Erythroblast (primary cell): ENCODE data around the gene RNPS1.

Experiments used
- DNase-seq, 2 experiments: peaks; one replicate each; lab custom pipeline; 2025; lab: John Stamatoyannopoulos, UW
- GATA1 ChIP-seq: IDR thresholded peaks from 2 replicates; pipeline ENCODE4 v1.6.1; 2011; ENCODE audit warnings: low read depth, mild to moderate bottlenecking, control low read depth, low read length, moderate library complexity
- POLR2A ChIP-seq: IDR thresholded peaks from 2 replicates; pipeline ENCODE4 v1.6.1; 2011; ENCODE audit warnings: mild to moderate bottlenecking, low read length

RNPS1 gene

GRCh38 chr16:2238838-2239675, 28.9 kb downstream of the RNPS1 start:
- DNase-seq: no peak
- no peak for TF ChIP-seq POLR2A

GRCh38 chr16:2238150-2238837, 29.6 kb downstream of the RNPS1 start:
- TF ChIP-seq POLR2A (no peak), GATA1 (no peak)
- DNase-seq: no peak

GRCh38 chr16:2237493-2238149, 30.3 kb downstream of the RNPS1 start:
- no peak for TF ChIP-seq POLR2A
- no peak for TF ChIP-seq GATA1
- no peak for DNase-seq

- DNase-seq: no peak
Observed at GRCh38 chr16:2237102-2237482, 30.8 kb downstream of the RNPS1 start.

GRCh38 chr16:2236337-2237101, 31.4 kb downstream of the RNPS1 start, which contains the start of gene DNASE1L2:
DNASE1L2 (plus strand) TSS chr16:2236444; CDS start chr16:2236817, 373 bp downstream.
- no peak for DNase-seq
- TF ChIP-seq POLR2A (no peak), GATA1 (no peak)

More at GRCh38 chr16:2237102-2237482, 30.8 kb downstream of the RNPS1 start:
- TF ChIP-seq POLR2A (no peak), GATA1 (no peak)

GRCh38 chr16:2235695-2236336, 32.1 kb downstream of the RNPS1 start:
- DNase-seq: no peak
- TF ChIP-seq GATA1 (no peak), POLR2A (no peak)

DNA sequence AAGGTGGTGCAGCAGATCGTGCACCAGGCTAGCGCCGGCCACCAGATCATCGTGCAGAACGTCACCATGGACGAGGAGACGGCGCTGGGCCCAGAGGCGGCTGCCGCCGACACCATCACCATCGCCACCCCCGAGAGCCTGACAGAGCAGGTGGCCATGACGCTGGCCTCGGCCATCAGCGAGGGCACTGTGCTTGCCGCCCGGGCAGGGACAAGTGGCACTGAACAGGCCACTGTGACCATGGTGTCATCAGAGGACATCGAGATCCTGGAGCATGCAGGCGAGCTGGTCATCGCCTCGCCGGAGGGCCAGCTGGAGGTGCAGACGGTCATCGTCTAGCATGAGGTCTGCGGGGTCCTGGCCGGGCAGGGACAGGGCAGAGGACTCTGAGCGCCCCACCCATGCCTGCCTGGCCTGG, 32.7 kb downstream of the RNPS1 start:
- DNase-seq: no peak

GRCh38 chr16:2234813-2235170, 33.1 kb downstream of the RNPS1 start:
- DNase-seq: no peak

More for the DNA sequence above, 32.7 kb downstream of the RNPS1 start:
- no peak for TF ChIP-seq POLR2A
- TF ChIP-seq GATA1: no peak

DNA sequence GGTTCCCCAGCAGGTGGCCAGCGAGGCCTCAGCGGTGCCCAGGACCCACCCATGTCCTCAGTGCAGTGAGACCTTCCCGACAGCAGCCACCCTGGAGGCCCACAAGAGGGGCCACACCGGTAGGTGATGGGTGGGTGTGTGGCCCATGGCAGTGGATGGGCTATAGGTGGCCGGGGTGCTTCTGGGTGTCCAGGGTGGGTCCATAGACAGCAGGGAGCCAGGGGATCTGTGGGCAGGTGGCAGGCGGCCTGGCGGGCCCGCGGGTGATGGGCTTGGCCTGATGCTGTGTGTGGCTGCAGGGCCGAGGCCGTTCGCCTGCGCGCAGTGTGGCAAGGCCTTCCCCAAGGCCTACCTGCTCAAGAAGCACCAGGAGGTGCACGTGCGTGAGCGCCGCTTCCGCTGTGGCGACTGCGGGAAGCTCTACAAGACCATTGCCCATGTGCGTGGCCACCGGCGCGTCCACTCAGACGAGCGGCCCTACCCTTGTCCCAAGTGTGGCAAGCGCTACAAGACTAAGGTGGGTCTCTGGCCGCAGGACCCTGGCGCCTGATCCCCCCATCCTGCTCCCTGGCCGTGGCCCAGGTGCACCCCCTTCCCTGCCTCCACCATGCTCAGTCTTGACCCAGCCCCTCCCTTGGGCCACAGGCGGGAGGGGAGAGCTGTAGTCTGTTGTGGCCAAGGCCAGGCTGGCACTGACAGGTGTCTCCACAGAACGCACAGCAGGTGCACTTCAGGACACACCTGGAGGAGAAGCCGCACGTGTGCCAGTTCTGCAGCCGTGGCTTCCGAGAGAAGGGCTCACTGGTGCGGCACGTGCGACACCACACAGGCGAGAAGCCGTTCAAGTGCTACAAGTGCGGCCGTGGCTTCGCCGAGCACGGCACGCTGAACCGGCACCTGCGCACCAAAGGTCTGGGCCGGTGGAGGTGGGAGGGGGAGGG, 33.8 kb downstream of the RNPS1 start:
- TF ChIP-seq GATA1: no peak
- no peak for TF ChIP-seq POLR2A
- DNase-seq: no peak

More at GRCh38 chr16:2234813-2235170, 33.1 kb downstream of the RNPS1 start:
- no peak for TF ChIP-seq GATA1
- TF ChIP-seq POLR2A: no peak

GRCh38 chr16:2233046-2233775, 34.7 kb downstream of the RNPS1 start:
- TF ChIP-seq POLR2A (no peak), GATA1 (no peak)
- no peak for DNase-seq
